ENCODE data around the gene ALK. TPM values are rescaled to one million over a fixed set of nuclear protein-coding genes. Genes with fewer than 3 reads are reported as not detected.
A peak's percentile ranks its signal among the peaks of the same experiment; 100 is the strongest.

ALK gene
- polyA plus RNA-seq, 3 donors = not detected

DNA sequence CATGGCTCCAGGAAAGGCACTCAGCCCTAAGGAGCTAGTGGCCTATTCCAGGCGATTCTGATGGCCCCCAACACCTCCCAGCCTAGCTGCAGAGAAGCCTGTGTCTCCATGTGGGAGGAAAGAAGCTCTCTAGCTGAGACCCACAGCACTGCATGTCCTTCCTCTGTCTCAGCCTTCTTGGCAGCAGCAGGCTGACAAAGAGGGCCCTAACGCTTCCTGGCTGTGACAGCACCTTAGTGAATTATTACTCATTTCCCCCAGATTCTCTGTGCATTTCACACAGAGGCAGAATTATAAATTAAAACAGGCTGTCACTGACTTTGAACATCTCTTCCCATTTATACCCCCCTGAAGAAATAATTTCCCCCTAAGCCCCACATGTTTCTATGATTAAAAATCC is 599.4 kb downstream of the ALK start:
- Histone ChIP-seq H3K9ac (ENCODE audit: insufficient read depth, low read length, poor library complexity, severe bottlenecking) (no peak overlapping the region), H3K79me2 (ENCODE audit: insufficient read depth, low read length) (no peaks in the 10 kb centered on the region), H3K4me3 (replicated peaks in 1 of 3; ENCODE audit: low read depth in 2 of 3, low read length in 3 of 3) (no peak overlapping the region), H3K9me3 (replicated peaks in 1 of 2; ENCODE audit: control insufficient read depth in 1 of 2, insufficient read depth in 1 of 2, low read length in 2 of 2) (no peaks in the 10 kb centered on the region), H3K4me1 (ENCODE audit: control insufficient read depth in 1 of 2, insufficient read depth in 2 of 2, low read length in 2 of 2) (peaks cover 31 to 42% of the 10 kb centered on the region in 2 donors), H4K20me1 (ENCODE audit: insufficient read depth, low read length) (no peaks in the 10 kb centered on the region), H3K4me2 (replicated peaks; ENCODE audit: extremely low read depth, low read length, poor library complexity, severe bottlenecking) (no peak overlapping the region), H3K36me3 (replicated peaks in 1 of 2; ENCODE audit: control insufficient read depth in 1 of 2, insufficient read depth in 2 of 2, low read length in 2 of 2) (no peaks in the 10 kb centered on the region), H2AFZ (ENCODE audit: insufficient read depth, low read depth, low read length, poor library complexity, severe bottlenecking) (peak overlapping the region; percentile 21), H3K27me3 (ENCODE audit: control insufficient read depth in 2 of 2, insufficient read depth in 2 of 2, low read length in 2 of 2) (peaks cover 4 to 13% of the 10 kb centered on the region in 2 donors), H3K27ac (ENCODE audit: low read depth in 1 of 2, low read length in 2 of 2) (peak overlapping the region in 1 of 2 donors; percentile 57)
- peak; percentile 18 to 45 (median 41) for DNase-seq
- Mint-ChIP-seq H3K4me3 (no peak overlapping the region), H3K36me3 (peaks cover 0 to 2% of the 10 kb centered on the region in 2 donors), H3K4me1 (peaks cover 42% of the 10 kb centered on the region), H3K27ac (peak overlapping the region in 3 of 7 donors; percentile 30 to 51 (median 33)), H3K9me3 (peaks cover 0 to 7% (median 5%) of the 10 kb centered on the region in 7 donors), H3K27me3 (ENCODE audit: low read depth in 3 of 3) (peaks cover 20 to 32% (median 25%) of the 10 kb centered on the region in 3 donors)
- intact Hi-C loops (cut with micrococcal nuclease) = no loop called here
- TF ChIP-seq, protein P1, sequence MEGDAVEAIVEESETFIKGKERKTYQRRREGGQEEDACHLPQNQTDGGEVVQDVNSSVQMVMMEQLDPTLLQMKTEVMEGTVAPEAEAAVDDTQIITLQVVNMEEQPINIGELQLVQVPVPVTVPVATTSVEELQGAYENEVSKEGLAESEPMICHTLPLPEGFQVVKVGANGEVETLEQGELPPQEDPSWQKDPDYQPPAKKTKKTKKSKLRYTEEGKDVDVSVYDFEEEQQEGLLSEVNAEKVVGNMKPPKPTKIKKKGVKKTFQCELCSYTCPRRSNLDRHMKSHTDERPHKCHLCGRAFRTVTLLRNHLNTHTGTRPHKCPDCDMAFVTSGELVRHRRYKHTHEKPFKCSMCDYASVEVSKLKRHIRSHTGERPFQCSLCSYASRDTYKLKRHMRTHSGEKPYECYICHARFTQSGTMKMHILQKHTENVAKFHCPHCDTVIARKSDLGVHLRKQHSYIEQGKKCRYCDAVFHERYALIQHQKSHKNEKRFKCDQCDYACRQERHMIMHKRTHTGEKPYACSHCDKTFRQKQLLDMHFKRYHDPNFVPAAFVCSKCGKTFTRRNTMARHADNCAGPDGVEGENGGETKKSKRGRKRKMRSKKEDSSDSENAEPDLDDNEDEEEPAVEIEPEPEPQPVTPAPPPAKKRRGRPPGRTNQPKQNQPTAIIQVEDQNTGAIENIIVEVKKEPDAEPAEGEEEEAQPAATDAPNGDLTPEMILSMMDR (IDR thresholded peaks at IDR 0.05) = no peak
- WGBS (ENCODE audit: insufficient coverage) = 0% methylated on average over 2 of the region's 2 CpGs

DNA sequence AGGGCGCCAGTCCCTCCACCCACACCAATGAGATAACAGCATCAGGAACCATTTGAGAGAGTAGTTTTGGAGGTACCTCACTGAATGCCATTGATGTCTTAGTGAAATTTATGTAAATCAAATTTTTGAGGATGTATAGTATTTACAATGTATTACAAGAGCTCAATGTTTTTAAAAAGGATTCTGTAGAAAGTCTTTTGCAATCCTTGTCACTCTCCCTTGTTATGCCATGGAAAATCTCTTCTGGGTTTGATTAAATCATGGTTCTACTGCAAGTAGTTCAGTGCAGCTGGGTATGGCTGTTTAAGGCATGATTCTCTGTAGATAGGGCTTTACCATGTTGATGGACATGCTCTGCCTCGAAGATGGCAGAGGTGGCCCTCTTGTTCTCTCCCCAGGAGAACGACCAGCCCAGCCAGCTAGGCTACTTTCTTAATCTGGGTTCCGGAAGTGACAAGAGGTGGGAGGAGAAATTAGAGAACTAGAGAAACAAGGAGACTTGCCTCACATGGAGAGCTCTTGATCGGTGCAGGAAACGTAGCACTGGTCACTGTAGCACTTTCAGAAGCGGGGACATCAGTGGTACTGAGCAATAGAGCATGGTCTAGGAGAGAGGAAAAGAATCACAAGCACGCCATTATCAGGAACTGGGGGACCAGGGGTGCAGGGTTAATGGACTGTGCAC is 603.4 kb downstream of the ALK start:
- intact Hi-C loops (cut with micrococcal nuclease) = no loop called here
- peak overlapping the region; percentile 53 for H3K9ac ChIP-seq (ENCODE audit: insufficient read depth, low read length, poor library complexity, severe bottlenecking)
- H3K27ac Mint-ChIP-seq = peak overlapping the region; percentile 89 to 96 (median 94)
- H3K27me3 Mint-ChIP-seq (ENCODE audit: low read depth in 3 of 3) = peaks cover 19 to 27% (median 26%) of the 10 kb centered on the region in 3 donors
- peaks cover 63 to 80% of the 10 kb centered on the region in 2 donors for H3K4me1 ChIP-seq (ENCODE audit: control insufficient read depth in 1 of 2, insufficient read depth in 2 of 2, low read length in 2 of 2)
- H4K20me1 ChIP-seq (ENCODE audit: insufficient read depth, low read length) = no peaks in the 10 kb centered on the region
- 8% methylated on average over 7 of the region's 8 CpGs for WGBS (ENCODE audit: insufficient coverage)
- no peaks in the 10 kb centered on the region for H3K36me3 ChIP-seq (replicated peaks in 1 of 2; ENCODE audit: control insufficient read depth in 1 of 2, insufficient read depth in 2 of 2, low read length in 2 of 2)
- peak overlapping the region; percentile 61 for H3K4me2 ChIP-seq (replicated peaks; ENCODE audit: extremely low read depth, low read length, poor library complexity, severe bottlenecking)
- no peaks in the 10 kb centered on the region for H3K9me3 ChIP-seq (replicated peaks in 1 of 2; ENCODE audit: control insufficient read depth in 1 of 2, insufficient read depth in 1 of 2, low read length in 2 of 2)
- H3K9me3 Mint-ChIP-seq = peaks cover 0 to 7% (median 5%) of the 10 kb centered on the region in 7 donors
- H3K4me3 Mint-ChIP-seq = peak overlapping the region; percentile 58 to 83
- DNase-seq = peak; percentile 57 to 77 (median 77)
- H3K27ac ChIP-seq (ENCODE audit: low read depth in 1 of 2, low read length in 2 of 2) = peak overlapping the region; percentile 48 to 91
- TF ChIP-seq, protein P1 (IDR thresholded peaks at IDR 0.05) = no peak
- no peaks in the 10 kb centered on the region for H3K79me2 ChIP-seq (ENCODE audit: insufficient read depth, low read length)
- peaks cover 0 to 2% of the 10 kb centered on the region in 2 donors for H3K36me3 Mint-ChIP-seq
- peak overlapping the region in 1 of 3 experiments; percentile 73 for H3K4me3 ChIP-seq (replicated peaks in 1 of 3; ENCODE audit: low read depth in 2 of 3, low read length in 3 of 3)
- peak overlapping the region; percentile 55 for H2AFZ ChIP-seq (ENCODE audit: insufficient read depth, low read depth, low read length, poor library complexity, severe bottlenecking)
- peaks cover 2 to 17% of the 10 kb centered on the region in 2 donors for H3K27me3 ChIP-seq (ENCODE audit: control insufficient read depth in 2 of 2, insufficient read depth in 2 of 2, low read length in 2 of 2)
- peaks cover 72% of the 10 kb centered on the region for H3K4me1 Mint-ChIP-seq

Measured in CD14-positive monocyte (primary cell).